Renal cortex interstitium (tissue), 3 donors: ENCODE measurements around the gene PKIG. TPM values are rescaled to one million over a fixed set of nuclear protein-coding genes. Genes with fewer than 3 reads are reported as not detected.

Experiments
- polyA plus RNA-seq, 3 donors: library from polyadenylated mRNA; unstranded; fragments of 120-200 nt; gene quantifications; one replicate each; pipeline ENCODE4 v1.2.1, GENCODE V29; 2013; ENCODE audit not compliant: insufficient read length in 3 of 3

Gene PKIG
- polyA plus RNA-seq, 3 donors, result 57.1 to 64.9 (median 62.8) TPM

Other genes starting within 250 kb of the PKIG start
- gene R3HDML, start 245.5 kb upstream of the PKIG start, polyA plus RNA-seq, result under 1 TPM; 0.37 to 0.64 (median 0.42) TPM
- 10 to 100 TPM; 50.4 to 53.0 (median 51.7) TPM for gene HNF4A, start 226.9 kb upstream of the PKIG start, polyA plus RNA-seq
- 10 to 100 TPM; 12.8 to 14.7 (median 12.9) TPM for gene TTPAL, start 106.7 kb upstream of the PKIG start, polyA plus RNA-seq
- gene SERINC3, start 60.5 kb upstream of the PKIG start, polyA plus RNA-seq, result 10 to 100 TPM; 61.9 to 71.2 (median 68.5) TPM
- gene ADA, start 69.1 kb downstream of the PKIG start, polyA plus RNA-seq, result 1 to 10 TPM; 4.9 to 6.3 (median 5.2) TPM
- gene CCN5, start 132.8 kb downstream of the PKIG start, polyA plus RNA-seq, result under 1 TPM in 2 of 3 donors, not detected in 1; 0.17 to 0.26 TPM
- under 1 TPM; 0.06 to 0.18 (median 0.09) TPM for gene KCNK15, start 163.3 kb downstream of the PKIG start, polyA plus RNA-seq
- gene RIMS4, start 228.0 kb downstream of the PKIG start, polyA plus RNA-seq, result 1 to 10 TPM in 1 of 3 donors, under 1 TPM in 2; 0.59 to 1.0 (median 0.62) TPM